Frontal cortex (tissue), 4 donors: Measurements from ENCODE around the gene DNAH5. TPM values are rescaled to one million over a fixed set of nuclear protein-coding genes. Genes with fewer than 3 reads are reported as not detected.
A peak's percentile ranks its signal among the peaks of the same experiment; 100 is the strongest.

Experiments
- DNase-seq, 2 donors: peaks; one replicate each; pipeline ENCODE4 v3.0.0; 2012; ENCODE audit warnings: low spot score in 2 of 2
- FAIRE-seq: peaks from 2 replicates; lab custom pipeline; 2012; peaks lifted over from hg19 to GRCh38; lab: Jason Lieb, UNC
- total RNA-seq: library from RNA; depleted of rRNA; stranded (reverse); fragments of >200 nt; gene quantifications from one replicate; pipeline ENCODE4 v1.2.3, GENCODE V29; 2014
- donor health status: control.
- donor health status: control.
- donor health status: control.

Gene DNAH5
- total RNA-seq, 1 donor from 2014 or later, result 3.7 TPM

- DNase-seq (no peak), FAIRE-seq (no peak)
These were observed 198.5 kb downstream of the DNAH5 start for GRCh38 chr5:13746026-13746425.

- DNase-seq (no peak), FAIRE-seq (no peak)
These were observed 199.0 kb downstream of the DNAH5 start for GRCh38 chr5:13745508-13745907.

- FAIRE-seq (no peak), DNase-seq (no peak)
These were observed 204.0 kb downstream of the DNAH5 start for GRCh38 chr5:13740471-13740870.

DNA sequence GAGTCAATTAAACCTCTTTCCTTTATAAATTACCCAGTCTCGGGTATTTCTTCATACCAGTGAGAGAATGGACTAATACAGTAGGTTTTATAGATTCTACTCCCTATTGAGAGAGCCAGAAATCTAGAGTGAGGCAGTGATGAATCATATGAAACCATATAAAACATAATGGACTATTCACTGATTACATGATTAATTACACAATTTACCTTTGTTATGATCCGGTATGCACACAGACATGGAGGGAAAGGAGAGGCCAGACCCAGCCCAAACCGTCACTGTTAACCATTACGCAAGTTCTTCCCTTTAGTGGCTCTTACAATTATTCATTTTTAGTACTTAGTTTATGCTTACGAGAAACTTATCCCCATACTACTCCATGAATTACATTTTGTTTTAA, 205.0 kb downstream of the DNAH5 start:
- no peak for FAIRE-seq
- DNase-seq, result no peak

GRCh38 chr5:13735691-13736090, 208.8 kb downstream of the DNAH5 start:
- no peak for DNase-seq
- no peak for FAIRE-seq

DNA sequence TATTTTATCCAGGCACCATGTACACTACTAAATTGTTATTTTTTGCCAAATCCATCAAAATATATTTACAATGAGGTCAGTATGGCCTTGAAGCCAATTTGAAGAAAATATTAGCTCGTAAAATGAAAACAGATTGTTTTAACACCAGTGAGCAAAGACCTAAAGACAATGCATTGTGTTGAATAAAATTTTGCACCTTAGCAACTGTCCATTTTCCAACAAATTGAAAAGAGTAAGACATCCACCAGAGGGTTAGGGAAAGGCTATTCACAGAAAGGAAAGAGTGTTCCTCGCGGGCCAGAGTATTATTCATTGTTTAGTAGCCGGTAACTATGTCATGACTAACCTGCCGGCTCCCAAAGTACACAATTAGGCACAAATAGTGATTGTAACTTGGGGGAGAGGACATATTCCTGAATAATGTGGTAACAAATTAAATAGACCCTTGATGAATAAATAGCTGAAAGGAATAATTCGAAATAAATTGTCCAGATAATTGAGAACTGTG, 213.3 kb downstream of the DNAH5 start:
- no peak for FAIRE-seq
- no peak for DNase-seq

DNA sequence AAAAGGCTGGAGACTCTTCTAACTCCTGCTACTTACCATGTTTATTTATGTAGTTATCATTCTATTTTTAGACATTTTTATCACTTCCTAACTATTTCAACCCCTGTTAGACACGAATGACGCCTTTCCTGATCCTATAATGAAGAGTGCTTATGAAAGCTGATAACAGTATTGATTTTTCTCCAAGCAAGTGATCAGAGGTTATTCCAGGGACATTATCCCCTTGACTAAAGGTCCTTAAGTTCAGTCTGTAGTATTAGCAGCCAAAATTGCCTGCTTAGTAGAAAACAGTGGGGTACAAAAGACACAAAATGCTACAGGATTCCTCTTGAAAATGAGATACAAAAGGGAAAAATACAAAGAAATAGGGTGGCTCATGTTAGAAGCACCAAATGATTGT, 235.6 kb downstream of the DNAH5 start:
- no peak for FAIRE-seq
- DNase-seq, result no peak

DNA sequence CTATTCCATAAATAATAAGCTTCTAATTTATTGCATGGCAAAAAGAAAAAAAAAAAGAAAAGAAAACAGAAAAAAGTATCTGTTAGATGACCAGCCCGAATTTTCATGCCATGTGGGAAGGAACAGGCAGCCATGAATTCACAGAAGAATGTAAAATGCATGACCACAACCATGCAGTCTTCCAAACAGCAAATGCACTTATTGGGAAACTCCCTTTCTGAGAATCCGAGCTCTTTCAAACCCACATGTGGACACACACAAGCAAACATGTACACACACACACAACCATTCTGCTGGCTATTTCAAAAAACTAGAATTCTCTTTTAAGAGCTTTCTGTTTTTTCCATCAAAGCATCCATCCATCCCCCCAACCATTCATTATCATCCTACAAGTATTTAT, 236.1 kb downstream of the DNAH5 start:
- DNase-seq (no peak), FAIRE-seq (no peak)

- DNase-seq, result no peak
These were observed 240.1 kb downstream of the DNAH5 start for GRCh38 chr5:13704396-13704795.

GRCh38 chr5:13700626-13701025, 243.9 kb downstream of the DNAH5 start:
- no peak for FAIRE-seq
- no peak for DNase-seq

More at GRCh38 chr5:13704396-13704795, 240.1 kb downstream of the DNAH5 start:
- no peak for FAIRE-seq

GRCh38 chr5:13698885-13699284, 245.6 kb downstream of the DNAH5 start:
- no peak for FAIRE-seq
- DNase-seq, result no peak

- FAIRE-seq, result no peak
- no peak for DNase-seq
These were observed 249.3 kb downstream of the DNAH5 start for GRCh38 chr5:13695076-13695712.

DNA sequence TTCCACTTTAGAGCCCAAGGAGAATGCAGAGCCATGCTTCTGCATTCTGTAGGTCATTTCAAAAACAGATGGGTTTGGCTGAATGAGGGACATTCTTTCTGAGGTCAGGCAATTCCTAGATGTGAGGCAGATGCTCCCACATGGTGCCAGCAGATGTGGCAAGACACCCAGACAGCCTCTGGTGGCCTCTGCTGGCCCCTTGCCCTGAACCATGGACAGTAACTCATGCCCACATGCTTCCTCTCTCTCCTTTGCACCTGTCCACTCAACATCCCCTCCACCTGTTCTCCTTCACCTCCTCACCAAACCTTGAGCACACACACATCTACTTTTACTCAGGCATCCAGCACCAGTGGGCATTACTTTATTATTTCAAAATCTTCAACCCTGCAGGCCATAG, 252.3 kb downstream of the DNAH5 start:
- no peak for DNase-seq
- FAIRE-seq, result no peak

GRCh38 chr5:13676531-13676930, 268.0 kb downstream of the DNAH5 start:
- no peak for DNase-seq
- no peak for FAIRE-seq

GRCh38 chr5:13674391-13674790, 270.1 kb downstream of the DNAH5 start:
- FAIRE-seq, result no peak
- no peak for DNase-seq

- no peak for FAIRE-seq
- no peak for DNase-seq
These were observed 271.0 kb downstream of the DNAH5 start for GRCh38 chr5:13673511-13673910.

- no peak for FAIRE-seq
These were observed 280.1 kb downstream of the DNAH5 start for GRCh38 chr5:13664377-13664776.

DNA sequence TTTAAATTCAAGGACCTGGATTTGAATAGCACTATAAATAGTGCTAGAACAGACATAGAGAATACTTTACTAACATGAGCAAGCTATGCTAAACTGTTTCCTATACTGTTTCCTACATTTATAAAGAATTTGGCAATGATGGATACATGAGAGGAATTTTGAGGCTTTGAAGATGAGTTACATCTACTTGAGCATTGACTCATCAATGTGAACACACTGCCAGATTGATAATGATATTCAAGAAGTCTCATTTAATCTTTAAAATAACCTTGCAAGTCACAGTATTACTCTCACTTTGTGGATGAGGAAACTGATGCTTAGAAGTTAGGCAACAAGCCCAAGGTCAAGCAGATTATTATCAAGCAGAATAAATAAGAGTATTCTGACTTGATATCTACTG, 281.9 kb downstream of the DNAH5 start:
- FAIRE-seq, result no peak

More at GRCh38 chr5:13664377-13664776, 280.1 kb downstream of the DNAH5 start:
- DNase-seq, result no peak

DNA sequence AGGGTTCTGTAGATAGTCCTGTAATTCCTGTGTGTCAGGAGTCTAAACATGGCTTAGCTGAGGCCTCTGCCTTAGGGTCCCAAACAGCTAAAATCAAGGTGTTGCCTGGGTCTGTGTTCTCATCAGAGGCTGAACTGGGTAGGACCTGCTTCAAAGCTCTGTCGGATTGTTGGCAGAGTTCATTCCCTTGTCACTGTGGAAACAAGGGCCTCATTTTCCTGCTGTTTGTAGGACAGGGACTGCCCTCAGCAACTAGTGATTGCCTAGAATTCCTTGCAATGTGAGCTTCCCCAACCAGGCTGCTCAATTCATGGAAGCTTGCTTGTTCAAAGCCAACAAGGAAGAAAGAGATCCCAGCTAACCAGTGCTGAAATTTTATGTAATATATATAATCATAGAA, 283.2 kb downstream of the DNAH5 start:
- DNase-seq, result no peak

More for the DNA sequence above, 281.9 kb downstream of the DNAH5 start:
- no peak for DNase-seq

GRCh38 chr5:13660072-13660471, 284.4 kb downstream of the DNAH5 start:
- DNase-seq, result no peak
- FAIRE-seq, result peak; percentile 64

More for the DNA sequence above, 283.2 kb downstream of the DNAH5 start:
- no peak for FAIRE-seq

DNA sequence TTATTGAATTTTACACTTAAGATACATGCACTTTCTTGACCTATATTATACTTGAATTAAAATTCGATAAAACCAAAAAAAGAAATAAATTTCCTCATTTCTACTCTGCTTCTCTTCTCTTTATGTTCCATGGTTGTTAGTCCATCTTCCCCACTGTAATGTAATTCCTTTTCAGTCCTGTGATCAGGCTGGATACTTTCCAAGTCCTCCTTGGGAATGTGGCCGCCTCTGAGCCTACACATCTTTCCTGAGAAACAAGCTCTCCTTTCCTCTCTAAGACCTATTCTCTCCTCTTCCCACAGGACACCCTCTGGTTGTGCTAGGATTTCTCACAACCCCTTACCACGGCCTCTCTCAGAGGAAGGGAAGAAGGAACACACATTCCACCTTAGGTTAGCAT, 285.1 kb downstream of the DNAH5 start:
- FAIRE-seq (no peak), DNase-seq (no peak)

DNA sequence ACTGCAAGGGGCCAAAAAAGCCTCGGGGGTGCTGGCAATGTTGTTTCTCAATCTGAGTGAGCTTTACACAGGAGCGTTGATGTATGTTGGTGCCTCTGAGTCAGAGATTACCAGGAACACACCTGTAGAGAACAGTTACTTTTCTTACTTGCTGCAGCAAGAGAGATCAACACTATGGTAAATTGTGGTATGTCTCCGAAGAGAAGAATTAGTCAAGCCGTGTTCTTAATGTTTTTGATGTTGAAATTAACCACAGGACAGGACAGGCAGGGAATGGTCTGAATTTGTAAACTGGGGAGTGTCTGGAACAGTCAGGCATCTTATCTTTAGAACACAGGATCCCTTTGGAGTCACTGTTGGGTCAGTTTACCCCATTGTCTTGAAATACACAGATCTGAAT, 285.7 kb downstream of the DNAH5 start:
- DNase-seq (no peak), FAIRE-seq (no peak)
